ENCODE measurements around the gene ACVR1. TPM values are rescaled to one million over a fixed set of nuclear protein-coding genes. Genes with fewer than 3 reads are reported as not detected.

The ACVR1 gene
- total RNA-seq, 1 donor from 2014 or later, result 34.4 TPM

DNA sequence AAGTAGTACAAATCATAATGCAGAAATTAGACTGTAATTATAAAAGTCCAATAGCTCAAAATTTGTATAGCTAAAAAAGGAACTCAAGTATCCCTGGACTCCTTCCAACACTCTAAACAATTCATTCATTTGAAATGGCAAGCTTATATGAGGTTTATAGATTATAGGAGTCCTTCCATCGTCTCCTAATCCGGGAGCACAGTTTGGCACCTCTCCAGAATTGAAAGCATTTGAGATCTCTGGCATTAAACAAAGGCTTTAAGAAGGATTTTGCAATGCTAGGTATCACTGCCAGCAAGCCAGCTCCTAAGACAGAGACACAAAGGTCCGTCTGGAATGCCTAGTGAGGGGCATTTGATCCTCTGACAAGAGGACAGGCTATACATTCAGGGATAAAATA lies 90.9 kb downstream of the ACVR1 start:
- no peaks in the 10 kb centered on the region for H3K36me3 ChIP-seq
- H3K27me3 ChIP-seq, result no peaks in the 10 kb centered on the region
- no peaks in the 10 kb centered on the region for H3K9me3 ChIP-seq
- DNase-seq (no peak), ATAC-seq (no peak)
- H3K27ac ChIP-seq, result no peak overlapping the region
- TF ChIP-seq CTCF (IDR thresholded peaks at IDR 0.05), result no peak
- H3K4me3 ChIP-seq, result no peak overlapping the region
- intact Hi-C loops (cut with DNase I), result loop anchor here (10.0 kb wide), 1 partner anchor 90 kb away; the partner anchor contains the start of gene ACVR1
- peaks cover 56% of the 10 kb centered on the region for H3K4me1 ChIP-seq

DNA sequence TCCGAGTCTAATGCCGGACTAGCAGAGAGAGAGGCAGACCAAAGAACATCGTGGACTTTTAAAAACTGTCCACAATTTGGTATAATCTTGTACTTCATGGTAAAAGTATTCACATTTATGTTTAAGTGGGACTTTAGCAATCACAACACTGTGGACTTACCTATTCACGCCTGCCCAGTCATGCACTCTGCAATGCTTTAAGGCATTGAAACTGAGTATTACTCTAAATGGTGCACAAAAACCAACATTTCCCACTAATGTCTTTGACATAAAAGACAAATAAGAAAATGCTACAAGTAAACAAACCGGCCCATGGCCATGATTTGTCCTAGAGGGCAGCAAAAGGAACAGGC lies 91.3 kb downstream of the ACVR1 start:
- TF ChIP-seq CTCF (IDR thresholded peaks at IDR 0.05), result no peak
- no peak overlapping the region for H3K27ac ChIP-seq
- H3K4me1 ChIP-seq, result peaks cover 52% of the 10 kb centered on the region
- H3K27me3 ChIP-seq, result no peaks in the 10 kb centered on the region
- peaks cover 2% of the 10 kb centered on the region for H3K36me3 ChIP-seq
- DNase-seq (no peak), ATAC-seq (peak; percentile 22)
- intact Hi-C loops (cut with DNase I), result loop anchor here (5.0 to 10.0 kb wide), 2 partner anchors 90 to 223 kb away; partner anchors contain the start of gene ACVR1
- H3K9me3 ChIP-seq, result no peaks in the 10 kb centered on the region
- no peak overlapping the region for H3K4me3 ChIP-seq

DNA sequence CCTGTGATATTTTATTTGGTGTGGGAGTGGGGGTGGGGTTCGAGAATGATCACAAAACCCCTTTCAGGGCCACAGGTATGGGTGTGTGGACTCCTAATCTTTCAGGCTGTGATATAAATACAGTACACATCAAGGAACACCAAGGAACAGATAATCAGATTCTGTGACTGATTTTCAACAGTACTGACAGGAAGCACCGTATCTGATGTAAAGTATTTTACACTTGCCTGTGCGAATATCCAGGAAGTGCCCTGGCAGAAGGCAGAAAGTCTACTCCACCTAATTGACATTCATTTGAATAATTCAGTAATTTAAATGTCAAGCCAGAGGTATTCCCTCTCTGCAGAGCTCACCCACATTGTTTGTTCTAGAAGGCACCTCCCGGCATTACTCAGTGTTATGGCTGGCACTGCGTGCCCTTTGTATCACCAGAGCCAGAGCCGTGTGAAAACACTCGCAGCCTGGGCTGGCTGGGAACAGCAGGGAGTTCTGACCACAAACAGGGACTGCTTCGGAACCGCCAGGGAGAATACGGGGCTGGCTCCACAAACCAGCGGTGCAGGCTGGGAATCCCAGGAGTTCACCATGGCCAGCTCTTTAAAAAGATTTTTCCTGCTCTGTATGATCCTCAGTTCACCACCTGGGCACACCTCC lies 91.8 kb downstream of the ACVR1 start:
- peak; percentile 66 for DNase-seq
- H3K27ac ChIP-seq, result no peak overlapping the region
- no peak overlapping the region for H3K4me3 ChIP-seq
- ATAC-seq, result peak; percentile 81
- intact Hi-C loops (cut with DNase I), result loop anchor here (5.0 to 10.0 kb wide), 2 partner anchors 91 to 223 kb away; partner anchors contain the start of gene ACVR1
- no peak for TF ChIP-seq CTCF (IDR thresholded peaks at IDR 0.05)
- H3K9me3 ChIP-seq, result no peaks in the 10 kb centered on the region
- H3K36me3 ChIP-seq, result peaks cover 7% of the 10 kb centered on the region
- H3K27me3 ChIP-seq, result no peaks in the 10 kb centered on the region
- H3K4me1 ChIP-seq, result peaks cover 47% of the 10 kb centered on the region

- no peak for TF ChIP-seq CTCF (IDR thresholded peaks at IDR 0.05)
- DNase-seq (no peak), ATAC-seq (no peak)
- H3K36me3 ChIP-seq, result peaks cover 13% of the 10 kb centered on the region
- intact Hi-C loops (cut with DNase I), result loop anchor here (5.0 to 10.0 kb wide), 2 partner anchors 92 to 224 kb away; partner anchors contain the start of gene ACVR1
- peaks cover 37% of the 10 kb centered on the region for H3K4me1 ChIP-seq
- H3K4me3 ChIP-seq, result no peak overlapping the region
- no peak overlapping the region for H3K27ac ChIP-seq
- H3K9me3 ChIP-seq, result no peaks in the 10 kb centered on the region
- no peaks in the 10 kb centered on the region for H3K27me3 ChIP-seq
Observed at GRCh38 chr2:157783245-157783644, 92.9 kb downstream of the ACVR1 start.

DNA sequence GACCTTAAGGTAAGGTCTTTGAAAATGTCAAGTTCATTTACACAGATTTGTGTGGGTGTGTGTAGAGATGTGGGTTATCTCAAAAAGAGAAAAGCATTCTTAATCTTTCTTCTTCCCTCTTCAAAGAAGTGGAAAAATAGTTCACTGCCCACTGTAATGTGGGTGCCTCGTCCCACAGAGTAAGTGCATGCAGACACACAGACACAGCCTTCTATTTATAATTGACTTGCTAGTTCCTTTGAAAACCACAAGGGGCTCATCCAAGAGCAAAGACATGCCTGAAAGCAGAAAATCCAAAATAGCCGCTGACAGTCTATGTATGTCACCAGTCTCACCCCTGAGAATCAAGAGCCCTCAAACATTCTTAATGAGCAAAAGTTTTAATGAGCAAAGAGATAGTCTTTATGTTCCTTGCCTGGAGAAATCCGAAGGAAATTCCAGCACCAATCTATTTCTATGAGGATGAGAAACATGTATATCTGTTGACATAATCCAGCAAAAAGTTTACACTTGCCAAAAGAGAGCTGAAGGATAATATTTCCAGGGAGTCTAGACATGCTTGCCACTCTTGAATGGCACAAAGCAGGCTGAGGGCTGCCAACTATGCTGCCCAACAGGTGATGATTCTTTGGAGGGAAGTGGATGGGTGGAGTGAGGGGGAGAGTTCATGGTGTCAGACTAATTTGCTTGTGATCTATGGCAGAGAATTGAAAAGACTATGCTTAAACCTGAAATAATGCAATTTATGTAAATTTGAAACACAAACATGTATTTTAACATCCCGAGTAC lies 93.9 kb downstream of the ACVR1 start:
- Histone ChIP-seq H3K9me3 (no peaks in the 10 kb centered on the region), H3K36me3 (peaks cover 21% of the 10 kb centered on the region), H3K27me3 (no peaks in the 10 kb centered on the region), H3K27ac (no peak overlapping the region), H3K4me3 (no peak overlapping the region), H3K4me1 (peaks cover 35% of the 10 kb centered on the region)
- TF ChIP-seq CTCF (IDR thresholded peaks at IDR 0.05), result peak; percentile 35
- DNase-seq (no peak), ATAC-seq (peak; percentile 38)
- intact Hi-C loops (cut with DNase I), result loop anchor here (5.0 to 10.0 kb wide), 2 partner anchors 93 to 225 kb away; partner anchors contain the start of gene ACVR1
